Measurements from ENCODE around the gene MCF2L. TPM values are rescaled to one million over a fixed set of nuclear protein-coding genes. Genes with fewer than 3 reads are reported as not detected.

The MCF2L gene
- polyA plus RNA-seq, 1 donor (not counting 4 experiments of a cell fraction or from before 2014, with no cell fraction given) = 0.14 TPM

DNA sequence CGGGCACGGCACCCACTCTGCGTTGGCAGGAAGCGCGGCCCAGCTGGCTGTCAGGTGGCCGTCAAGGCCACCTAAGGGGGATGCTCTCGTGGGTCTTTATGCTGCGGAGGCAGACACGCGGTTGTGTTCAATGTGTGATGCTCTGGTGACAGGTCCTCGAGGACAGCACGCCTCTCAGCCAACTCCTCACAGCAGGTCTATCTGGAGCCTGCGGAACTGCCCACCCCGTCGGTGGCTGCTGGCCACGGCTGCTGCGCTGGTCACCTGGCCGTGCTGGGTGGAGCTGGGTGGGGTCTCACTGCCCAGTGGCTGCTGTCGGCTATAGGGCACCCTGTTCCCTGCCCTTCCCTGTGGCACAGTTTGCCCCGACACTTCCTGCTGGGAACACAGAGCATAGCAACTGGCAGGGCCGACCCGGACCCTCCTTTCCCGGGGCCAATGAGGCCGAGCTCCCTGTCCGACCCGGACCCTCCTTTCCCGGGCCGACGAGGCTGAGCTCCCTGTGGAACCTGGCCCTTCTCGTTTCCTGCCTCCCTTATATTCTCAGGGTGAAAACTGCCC, 122.3 kb downstream of the MCF2L start:
- H3K27me3 ChIP-seq (ENCODE audit: control insufficient read depth, extremely low read depth, insufficient read depth, low read length) = no peaks in the 10 kb centered on the region
- H3K4me2 ChIP-seq (ENCODE audit: control insufficient read depth, extremely low read depth, insufficient read depth, low read depth, low read length) = no peak overlapping the region
- H3K36me3 ChIP-seq (ENCODE audit: control insufficient read depth in 2 of 2, extremely low read depth in 1 of 2, insufficient read depth in 2 of 2, low read length in 2 of 2) = no peaks in the 10 kb centered on the region
- H3K9me1 ChIP-seq (ENCODE audit: control insufficient read depth, extremely low read depth, insufficient read depth, low read length) = no peaks in the 10 kb centered on the region
- H3K9me3 ChIP-seq (ENCODE audit: control insufficient read depth, low read depth, low read length) = no peaks in the 10 kb centered on the region
- DNase-seq (ENCODE audit: low read depth, low spot score) = no peak
- no peaks in the 10 kb centered on the region for H3K4me1 ChIP-seq (ENCODE audit: control insufficient read depth, extremely low read depth, insufficient read depth, low read length)
- no peaks in the 10 kb centered on the region for H3K79me2 ChIP-seq (ENCODE audit: control insufficient read depth, insufficient read depth, low read length)
- dilution Hi-C loops (cut with MboI; ENCODE audit: extremely low pct_ligation_motif_present, low sequenced_read_pairs) = no loop called here
- no peak for FAIRE-seq
- H3K9ac ChIP-seq (ENCODE audit: control insufficient read depth, extremely low read depth, insufficient read depth, low read length) = no peak overlapping the region
- no peaks in the 10 kb centered on the region for H4K20me1 ChIP-seq (ENCODE audit: control insufficient read depth, extremely low read depth, insufficient read depth, low read length)
- TF ChIP-seq CTCF (optimal IDR thresholded peaks at IDR 0.05 in 1 of 3, IDR thresholded peaks at IDR 0.05 in 1 of 3, conservative IDR thresholded peaks at IDR 0.05 in 1 of 3; ENCODE audit: extremely low read depth in 1 of 3, insufficient read depth in 2 of 3, low read length in 3 of 3) (no peak), EZH2 (IDR thresholded peaks at IDR 0.05; ENCODE audit: low read length) (no peak)
- no peak overlapping the region for H2AFZ ChIP-seq (ENCODE audit: control insufficient read depth, low read length)
- no peak overlapping the region for H3K27ac ChIP-seq (ENCODE audit: control insufficient read depth, insufficient read depth, low read length)
- H3K4me3 ChIP-seq (ENCODE audit: control insufficient read depth in 2 of 3, extremely low read depth in 1 of 3, insufficient read depth in 2 of 3, low read depth in 1 of 3, low read length in 3 of 3) = no peak overlapping the region

DNA sequence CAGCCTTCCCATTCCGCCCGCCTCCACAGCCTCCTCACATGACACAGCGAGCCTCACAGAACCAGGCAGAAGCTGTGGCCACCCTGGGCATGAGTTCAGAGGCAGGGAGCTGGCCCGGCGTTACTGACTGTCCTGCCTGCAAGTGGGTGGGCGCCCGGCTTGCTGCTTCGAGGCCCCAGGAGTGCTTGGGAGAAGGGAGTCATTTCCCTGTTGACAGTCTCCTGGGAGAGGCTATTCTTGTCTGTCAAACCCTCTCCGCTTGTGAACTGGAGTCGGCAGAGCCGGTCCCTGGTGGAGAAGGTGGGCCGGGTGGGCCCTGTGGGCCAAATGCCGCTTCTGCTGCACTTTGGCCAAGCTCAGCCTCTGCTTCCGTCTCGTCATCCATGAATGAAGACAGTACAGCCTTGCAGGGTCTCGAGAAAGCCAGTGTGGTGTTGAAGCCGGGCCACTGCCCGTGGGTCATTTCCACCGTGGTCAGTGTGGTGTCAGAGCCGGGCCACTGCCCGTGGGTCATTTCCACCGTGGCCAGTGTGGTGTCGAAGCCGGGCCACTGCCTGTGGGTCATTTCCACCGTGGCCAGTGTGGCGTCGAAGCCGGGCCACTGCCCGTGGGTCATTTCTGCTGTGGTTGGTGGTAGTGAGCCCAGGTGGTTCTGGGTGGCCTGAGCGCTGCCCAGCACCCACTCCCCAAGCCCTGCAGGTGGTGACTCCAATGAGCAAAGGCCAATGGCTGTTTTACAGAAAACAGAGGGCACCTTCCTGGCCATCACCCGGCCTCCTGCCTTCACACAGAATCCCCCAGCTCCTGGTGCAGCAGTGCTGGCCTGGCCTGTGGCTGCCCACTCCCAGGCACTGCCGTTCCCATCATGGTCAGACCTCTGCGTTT, 123.1 kb downstream of the MCF2L start:
- no peaks in the 10 kb centered on the region for H3K79me2 ChIP-seq (ENCODE audit: control insufficient read depth, insufficient read depth, low read length)
- H4K20me1 ChIP-seq (ENCODE audit: control insufficient read depth, extremely low read depth, insufficient read depth, low read length) = no peaks in the 10 kb centered on the region
- dilution Hi-C loops (cut with MboI; ENCODE audit: extremely low pct_ligation_motif_present, low sequenced_read_pairs) = no loop called here
- TF ChIP-seq EZH2 (IDR thresholded peaks at IDR 0.05; ENCODE audit: low read length) (no peak), CTCF (optimal IDR thresholded peaks at IDR 0.05 in 1 of 3, IDR thresholded peaks at IDR 0.05 in 1 of 3, conservative IDR thresholded peaks at IDR 0.05 in 1 of 3; ENCODE audit: extremely low read depth in 1 of 3, insufficient read depth in 2 of 3, low read length in 3 of 3) (no peak)
- H3K27me3 ChIP-seq (ENCODE audit: control insufficient read depth, extremely low read depth, insufficient read depth, low read length) = no peaks in the 10 kb centered on the region
- H3K4me1 ChIP-seq (ENCODE audit: control insufficient read depth, extremely low read depth, insufficient read depth, low read length) = no peaks in the 10 kb centered on the region
- no peak overlapping the region for H3K27ac ChIP-seq (ENCODE audit: control insufficient read depth, insufficient read depth, low read length)
- no peak overlapping the region for H3K4me2 ChIP-seq (ENCODE audit: control insufficient read depth, extremely low read depth, insufficient read depth, low read depth, low read length)
- H3K36me3 ChIP-seq (ENCODE audit: control insufficient read depth in 2 of 2, extremely low read depth in 1 of 2, insufficient read depth in 2 of 2, low read length in 2 of 2) = no peaks in the 10 kb centered on the region
- no peak overlapping the region for H3K4me3 ChIP-seq (ENCODE audit: control insufficient read depth in 2 of 3, extremely low read depth in 1 of 3, insufficient read depth in 2 of 3, low read depth in 1 of 3, low read length in 3 of 3)
- no peaks in the 10 kb centered on the region for H3K9me3 ChIP-seq (ENCODE audit: control insufficient read depth, low read depth, low read length)
- DNase-seq (ENCODE audit: low read depth, low spot score) = no peak
- no peak overlapping the region for H2AFZ ChIP-seq (ENCODE audit: control insufficient read depth, low read length)
- FAIRE-seq = no peak
- H3K9ac ChIP-seq (ENCODE audit: control insufficient read depth, extremely low read depth, insufficient read depth, low read length) = no peak overlapping the region
- H3K9me1 ChIP-seq (ENCODE audit: control insufficient read depth, extremely low read depth, insufficient read depth, low read length) = no peaks in the 10 kb centered on the region

All from keratinocyte (primary cell).